ENCODE results near the gene GLP2R. TPM values are rescaled to one million over a fixed set of nuclear protein-coding genes. Genes with fewer than 3 reads are reported as not detected.
A peak's percentile ranks its signal among the peaks of the same experiment; 100 is the strongest.

Gene GLP2R
- total and polyA plus RNA-seq, 2 of the 13 experiments (the other 11 are each of a cell fraction or from before 2014, with no cell fraction given), result 0.65 to 1.4 TPM

- POLR2A ChIA-PET, result no interaction called here
- Histone ChIP-seq H3K27me3 (ENCODE audit: control insufficient read depth in 1 of 2, insufficient read depth in 2 of 2, low read length in 2 of 2) (peaks cover 0 to 9% of the 10 kb centered on the region in 2 experiments; a peak in 1 of 5 replicates), H3K36me3 (replicated peaks in 1 of 2; ENCODE audit: control insufficient read depth in 1 of 2, insufficient read depth in 2 of 2, low read length in 2 of 2) (no peaks in the 10 kb centered on the region), H2AFZ (ENCODE audit: low read length) (no peak overlapping the region), H3K4me3 (replicated peaks in 1 of 3; ENCODE audit: insufficient read depth in 1 of 3, low read depth in 2 of 3, low read length in 3 of 3) (no peak overlapping the region), H3K27ac (ENCODE audit: extremely low read length, insufficient read depth, low read length) (no peak overlapping the region), H3K9me3 (ENCODE audit: low read length) (no peaks in the 10 kb centered on the region), H4K20me1 (ENCODE audit: insufficient read depth, low read length) (no peaks in the 10 kb centered on the region), H3K79me2 (ENCODE audit: insufficient read depth, low read length) (no peaks in the 10 kb centered on the region), H3K4me1 (ENCODE audit: insufficient read depth, low read length) (no peaks in the 10 kb centered on the region), H3K9ac (ENCODE audit: insufficient read depth, low read depth, low read length) (no peak overlapping the region), H3K4me2 (ENCODE audit: low read depth, low read length) (no peak overlapping the region)
- in situ Hi-C loops (cut with HindIII; ENCODE audit: extremely low pct_ligation_motif_present, low pct_unique_long_range_greater_than_20kb), result no loop called here
- DNase-seq (ENCODE audit: low spot score) (no peak), ATAC-seq (no peak), FAIRE-seq (no peak)
- TF ChIP-seq ZNF3 (CRISPR knock-in tag; IDR thresholded peaks at IDR 0.05) (no peak), SP5 (CRISPR knock-in tag; IDR thresholded peaks at IDR 0.05; ENCODE audit: borderline replicate concordance, low read depth) (no peak), NFKB2 (CRISPR knock-in tag; IDR thresholded peaks at IDR 0.05; ENCODE audit: borderline replicate concordance) (no peak), CREM (IDR thresholded peaks at IDR 0.05) (no peak), CREM (CRISPR knock-in tag; IDR thresholded peaks at IDR 0.05) (no peak), RXRB (CRISPR knock-in tag; IDR thresholded peaks at IDR 0.05; ENCODE audit: borderline replicate concordance) (no peak), MNT (IDR thresholded peaks at IDR 0.05) (0 out of 2 replicates have a peak, but pooled peaks have one; percentile 5), MED8 (CRISPR knock-in tag; IDR thresholded peaks at IDR 0.05; ENCODE audit: insufficient replicate concordance) (no peak)
- no TSS peak for BruUV-seq (replicated peaks)
- WGBS (ENCODE audit: low lambda C conversion rate), result 41% methylated on average over 6 of the region's 10 CpGs
- CTCF ChIA-PET (ENCODE audit: low intra/inter-chr PET ratio, low total read pairs), result no interaction called here
- intact Hi-C loops (cut with micrococcal nuclease; ENCODE audit: unreplicated experiment), result no loop called here
Observed at GRCh38 chr17:9816472-9816871, 9.3 kb upstream of the GLP2R start.

DNA sequence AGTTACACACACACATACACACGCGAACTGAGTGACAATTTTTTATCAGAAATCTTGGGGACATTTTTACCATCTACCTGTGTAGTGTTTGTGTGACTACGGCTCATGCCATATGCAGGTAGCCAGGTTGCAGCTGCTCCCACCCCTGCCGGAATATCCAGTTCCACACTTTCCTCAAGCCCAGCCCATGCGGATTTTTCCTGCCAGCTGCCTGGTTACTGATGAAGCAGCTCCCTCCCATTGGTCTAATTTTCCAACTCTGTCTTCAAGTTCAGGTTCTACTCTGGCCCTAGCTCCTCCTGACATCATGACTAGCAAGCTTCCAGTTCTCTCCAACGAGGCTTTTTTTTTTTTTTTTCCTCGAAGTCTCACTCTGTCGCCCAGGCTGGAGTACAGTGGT is 8.6 kb upstream of the GLP2R start:
- ChIA-PET CTCF (ENCODE audit: low intra/inter-chr PET ratio, low total read pairs) (no interaction called here), POLR2A (no interaction called here)
- in situ Hi-C loops (cut with HindIII; ENCODE audit: extremely low pct_ligation_motif_present, low pct_unique_long_range_greater_than_20kb) (no loop called here), intact Hi-C loops (cut with micrococcal nuclease; ENCODE audit: unreplicated experiment) (no loop called here)
- Histone ChIP-seq H2AFZ (ENCODE audit: low read length) (no peak overlapping the region), H3K36me3 (replicated peaks in 1 of 2; ENCODE audit: control insufficient read depth in 1 of 2, insufficient read depth in 2 of 2, low read length in 2 of 2) (no peaks in the 10 kb centered on the region), H3K79me2 (ENCODE audit: insufficient read depth, low read length) (no peaks in the 10 kb centered on the region), H3K4me3 (replicated peaks in 1 of 3; ENCODE audit: insufficient read depth in 1 of 3, low read depth in 2 of 3, low read length in 3 of 3) (no peak overlapping the region), H3K4me2 (ENCODE audit: low read depth, low read length) (no peak overlapping the region), H4K20me1 (ENCODE audit: insufficient read depth, low read length) (no peaks in the 10 kb centered on the region), H3K4me1 (ENCODE audit: insufficient read depth, low read length) (no peaks in the 10 kb centered on the region), H3K27me3 (ENCODE audit: control insufficient read depth in 1 of 2, insufficient read depth in 2 of 2, low read length in 2 of 2) (peaks cover 1 to 9% of the 10 kb centered on the region in 2 experiments; a peak in 1 of 5 replicates), H3K9me3 (ENCODE audit: low read length) (no peaks in the 10 kb centered on the region), H3K27ac (ENCODE audit: extremely low read length, insufficient read depth, low read length) (no peak overlapping the region), H3K9ac (ENCODE audit: insufficient read depth, low read depth, low read length) (no peak overlapping the region)
- DNase-seq (ENCODE audit: low spot score), result no peak
- FAIRE-seq, result no peak
- WGBS (ENCODE audit: low lambda C conversion rate), result 19% methylated on average over 6 of the region's 8 CpGs
- ATAC-seq, result peak; percentile 53
- no TSS peak for BruUV-seq (replicated peaks)
- no peak for TF ChIP-seq PHF5A (CRISPR knock-in tag; IDR thresholded peaks at IDR 0.05; ENCODE audit: low read depth, unreplicated experiment)
- TF ChIP-seq RFXANK (CRISPR knock-in tag; IDR thresholded peaks at IDR 0.05), result peak; percentile 99
- peak; percentile 96 for TF ChIP-seq PRDM15 (CRISPR knock-in tag; IDR thresholded peaks at IDR 0.05)
- peak; percentile 99 for TF ChIP-seq RFXAP (CRISPR knock-in tag; IDR thresholded peaks at IDR 0.05; ENCODE audit: borderline replicate concordance)
- peak; percentile 25; the same call in 1 of the 2 replicates for TF ChIP-seq CREB1 (IDR thresholded peaks at IDR 0.05)
- TF ChIP-seq CREB1 (CRISPR knock-in tag; IDR thresholded peaks at IDR 0.05), result no peak
